GM18519 (cell line): ENCODE results near the gene HIVEP2.

Source experiments
- ATAC-seq: cut with Tn5 transposase; IDR thresholded peaks from one replicate; pipeline ENCODE4 v1.9.1; 2021; ENCODE audit warnings: mild to moderate bottlenecking, moderate library complexity; ENCODE audit not compliant: unreplicated experiment, low FRiP score

Gene HIVEP2

GRCh38 chr6:142823256-142823902 lies 121.6 kb downstream of the HIVEP2 start:
- no peak for ATAC-seq

GRCh38 chr6:142822842-142823241 lies 122.1 kb downstream of the HIVEP2 start:
- ATAC-seq, result no peak

- peak; percentile 76 for ATAC-seq
Observed at GRCh38 chr6:142822383-142822782, 122.6 kb downstream of the HIVEP2 start.

- ATAC-seq, result peak; percentile 1
Observed at GRCh38 chr6:142821860-142822259, 123.1 kb downstream of the HIVEP2 start.

- ATAC-seq, result no peak
Observed at GRCh38 chr6:142821164-142821716, 123.7 kb downstream of the HIVEP2 start.

- no peak for ATAC-seq
Observed at GRCh38 chr6:142820338-142821051, 124.5 kb downstream of the HIVEP2 start.

GRCh38 chr6:142819603-142820337 lies 125.2 kb downstream of the HIVEP2 start:
- ATAC-seq, result peak; percentile 37

GRCh38 chr6:142816486-142816885 lies 128.5 kb downstream of the HIVEP2 start:
- ATAC-seq, result no peak

GRCh38 chr6:142816031-142816430 lies 128.9 kb downstream of the HIVEP2 start:
- ATAC-seq, result no peak

- no peak for ATAC-seq
Observed at GRCh38 chr6:142811923-142812322, 133.1 kb downstream of the HIVEP2 start.

- no peak for ATAC-seq
Observed at GRCh38 chr6:142810952-142811514, 133.9 kb downstream of the HIVEP2 start.

- no peak for ATAC-seq
Observed at GRCh38 chr6:142809947-142810346, 135.0 kb downstream of the HIVEP2 start.

GRCh38 chr6:142808405-142809061 lies 136.4 kb downstream of the HIVEP2 start:
- ATAC-seq, result no peak

GRCh38 chr6:142805042-142805441 lies 139.9 kb downstream of the HIVEP2 start:
- no peak for ATAC-seq

- no peak for ATAC-seq
Observed at GRCh38 chr6:142804490-142804889, 140.5 kb downstream of the HIVEP2 start.

- no peak for ATAC-seq
Observed at GRCh38 chr6:142803495-142804058, 141.4 kb downstream of the HIVEP2 start.

- ATAC-seq, result no peak
Observed at GRCh38 chr6:142803032-142803431, 141.9 kb downstream of the HIVEP2 start.

- peak; percentile 35 for ATAC-seq
Observed at GRCh38 chr6:142802124-142802523, 142.9 kb downstream of the HIVEP2 start.

- no peak for ATAC-seq
Observed at GRCh38 chr6:142800240-142800639, 144.7 kb downstream of the HIVEP2 start.

- no peak for ATAC-seq
Observed at GRCh38 chr6:142799639-142800038, 145.3 kb downstream of the HIVEP2 start.
